ENCODE data around the gene PREX1. TPM values are rescaled to one million over a fixed set of nuclear protein-coding genes. Genes with fewer than 3 reads are reported as not detected.

PREX1 gene
- total RNA-seq, 1 donor from 2014 or later, result 11.2 TPM

DNA sequence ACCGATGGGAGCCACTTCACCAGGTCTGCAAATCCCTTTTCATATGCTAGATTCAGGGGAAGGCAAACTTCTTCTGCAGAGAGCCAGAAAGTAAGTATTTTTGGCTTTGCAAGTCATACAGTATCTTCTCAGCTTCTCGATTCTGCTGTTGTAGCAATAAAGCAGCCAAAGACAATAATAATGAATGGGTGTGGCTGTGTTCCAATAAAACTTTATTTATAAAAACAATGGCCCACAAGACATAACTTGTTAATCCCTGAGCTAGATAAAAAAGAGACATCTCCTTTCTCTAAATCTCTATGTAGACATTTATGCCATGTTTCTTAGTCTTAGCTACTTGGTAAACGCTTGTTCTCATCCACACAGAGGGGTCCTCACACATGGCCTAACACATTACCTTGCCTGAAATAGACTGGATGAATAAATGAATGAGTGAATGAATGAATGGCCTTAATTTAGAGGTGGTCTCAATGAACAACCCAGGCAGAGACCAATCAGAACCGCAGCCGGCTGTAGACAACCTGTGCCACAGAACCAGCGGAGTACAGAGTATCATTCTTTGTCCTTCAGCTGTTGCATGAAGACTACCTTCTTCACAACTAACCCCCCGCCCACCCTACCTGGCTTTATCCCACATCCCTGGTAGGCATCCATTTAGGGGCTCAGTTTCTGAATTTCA, 13.5 kb upstream of the PREX1 start:
- no peaks in the 10 kb centered on the region for H3K9me3 ChIP-seq (replicated peaks)
- TF ChIP-seq CTCF (IDR thresholded peaks at IDR 0.05; ENCODE audit: borderline replicate concordance), result no peak
- intact Hi-C loops (cut with micrococcal nuclease), result no loop called here

GRCh38 chr20:48839154-48839917, 11.5 kb upstream of the PREX1 start:
- Histone ChIP-seq H3K4me3 (no peak overlapping the region), H3K27ac (replicated peaks) (no peak overlapping the region), H3K36me3 (no peaks in the 10 kb centered on the region), H3K4me1 (no peaks in the 10 kb centered on the region), H3K27me3 (ENCODE audit: low read depth) (no peaks in the 10 kb centered on the region), H3K9me3 (replicated peaks) (no peaks in the 10 kb centered on the region)
- no peak for DNase-seq
- intact Hi-C loops (cut with micrococcal nuclease), result no loop called here
- TF ChIP-seq CTCF (IDR thresholded peaks at IDR 0.05; ENCODE audit: borderline replicate concordance), result no peak

More for the DNA sequence above, 13.5 kb upstream of the PREX1 start:
- no peak for DNase-seq
- H3K36me3 ChIP-seq, result no peaks in the 10 kb centered on the region
- peaks cover 3% of the 10 kb centered on the region for H3K4me1 ChIP-seq
- H3K4me3 ChIP-seq, result no peak overlapping the region
- no peaks in the 10 kb centered on the region for H3K27me3 ChIP-seq (ENCODE audit: low read depth)
- no peak overlapping the region for H3K27ac ChIP-seq (replicated peaks)

DNA sequence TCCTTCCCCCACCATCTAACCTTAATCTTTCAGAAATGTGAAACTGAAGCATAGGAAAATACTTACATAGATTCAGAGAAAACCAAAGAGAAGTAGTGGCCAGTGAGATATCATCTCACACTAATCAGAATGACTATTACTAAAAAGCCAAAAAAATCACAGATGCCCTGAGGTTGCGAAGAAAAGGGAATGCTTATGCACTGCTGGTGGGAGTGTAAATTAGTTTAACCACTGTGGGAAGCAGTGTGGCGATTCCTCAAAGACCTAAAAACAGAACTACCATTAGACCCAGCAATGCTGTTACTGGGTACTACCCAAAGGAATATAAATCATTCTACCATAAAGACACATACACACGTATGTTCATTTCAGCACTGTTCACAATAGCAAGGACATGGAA, 9.2 kb upstream of the PREX1 start:
- H3K4me1 ChIP-seq, result peaks cover 7% of the 10 kb centered on the region
- no peak for DNase-seq
- no peak for TF ChIP-seq CTCF (IDR thresholded peaks at IDR 0.05; ENCODE audit: borderline replicate concordance)
- no peak overlapping the region for H3K4me3 ChIP-seq
- H3K27me3 ChIP-seq (ENCODE audit: low read depth), result no peaks in the 10 kb centered on the region
- H3K9me3 ChIP-seq (replicated peaks), result no peaks in the 10 kb centered on the region
- intact Hi-C loops (cut with micrococcal nuclease), result no loop called here
- H3K36me3 ChIP-seq, result no peaks in the 10 kb centered on the region
- no peak overlapping the region for H3K27ac ChIP-seq (replicated peaks)

- intact Hi-C loops (cut with micrococcal nuclease), result no loop called here
- DNase-seq, result no peak
- Histone ChIP-seq H3K4me3 (no peak overlapping the region), H3K27ac (replicated peaks) (no peak overlapping the region), H3K36me3 (no peaks in the 10 kb centered on the region), H3K4me1 (peaks cover 18% of the 10 kb centered on the region), H3K27me3 (ENCODE audit: low read depth) (no peaks in the 10 kb centered on the region), H3K9me3 (replicated peaks) (no peaks in the 10 kb centered on the region)
- TF ChIP-seq CTCF (IDR thresholded peaks at IDR 0.05; ENCODE audit: borderline replicate concordance), result no peak
Observed at GRCh38 chr20:48835390-48835789, 7.6 kb upstream of the PREX1 start.

GRCh38 chr20:48834278-48834677, 6.5 kb upstream of the PREX1 start:
- no peak overlapping the region for H3K4me3 ChIP-seq
- intact Hi-C loops (cut with micrococcal nuclease), result no loop called here
- no peak for DNase-seq
- no peaks in the 10 kb centered on the region for H3K9me3 ChIP-seq (replicated peaks)
- peaks cover 18% of the 10 kb centered on the region for H3K4me1 ChIP-seq
- H3K27ac ChIP-seq (replicated peaks), result no peak overlapping the region
- no peaks in the 10 kb centered on the region for H3K36me3 ChIP-seq
- no peaks in the 10 kb centered on the region for H3K27me3 ChIP-seq (ENCODE audit: low read depth)
- no peak for TF ChIP-seq CTCF (IDR thresholded peaks at IDR 0.05; ENCODE audit: borderline replicate concordance)
